Endodermal cell (in vitro differentiated cells): ENCODE results near the gene TCN2. TPM values are rescaled to one million over a fixed set of nuclear protein-coding genes. Genes with fewer than 3 reads are reported as not detected.

Experiments used
- DNase-seq: peaks from one replicate; pipeline ENCODE4 v3.0.0-alpha.2; 2017
- H3K27ac ChIP-seq: 2 replicates; pipeline ENCODE4 v1.5.1; 2013; ENCODE audit warnings: mild to moderate bottlenecking, low read depth, low read length, moderate library complexity
- H3K27me3 ChIP-seq: 2 replicates; pipeline ENCODE4 v1.6.1; 2013; ENCODE audit warnings: mild to moderate bottlenecking, low read length, moderate library complexity; ENCODE audit not compliant: insufficient read depth, control insufficient read depth, poor library complexity, severe bottlenecking
- H3K36me3 ChIP-seq: 2 replicates; pipeline ENCODE4 v1.7.0; 2013; ENCODE audit warnings: mild to moderate bottlenecking, low read length, moderate library complexity; ENCODE audit not compliant: control insufficient read depth, insufficient read depth
- H3K4me1 ChIP-seq: one replicate; pipeline ENCODE4 v1.7.0; 2013; ENCODE audit warnings: low read length; ENCODE audit not compliant: control insufficient read depth, insufficient read depth
- H3K4me3 ChIP-seq: 2 replicates; pipeline ENCODE4 v1.5.1; 2013; ENCODE audit warnings: mild to moderate bottlenecking, low read length, moderate library complexity
- H3K9ac ChIP-seq: 2 replicates; pipeline ENCODE4 v1.6.1; 2013; ENCODE audit warnings: mild to moderate bottlenecking, low read length, moderate library complexity; ENCODE audit not compliant: poor library complexity, severe bottlenecking; ENCODE audit errors: extremely low read depth
- H3K9me3 ChIP-seq: 2 replicates; pipeline ENCODE4 v1.6.1; 2013; ENCODE audit warnings: mild to moderate bottlenecking, low read length, moderate library complexity; ENCODE audit not compliant: control insufficient read depth
- H3K27ac Mint-ChIP-seq: 2 replicates; pipeline ENCODE4 v1.8.0; 2020; ENCODE audit warnings: mixed read lengths
- H3K27me3 Mint-ChIP-seq: 2 replicates; pipeline ENCODE4 v1.8.0; 2021; ENCODE audit warnings: mild to moderate bottlenecking, mixed read lengths; ENCODE audit not compliant: insufficient read depth
- H3K36me3 Mint-ChIP-seq: 2 replicates; pipeline ENCODE4 v1.8.0; 2020; ENCODE audit warnings: low read depth, mixed read lengths
- H3K4me1 Mint-ChIP-seq: 2 replicates; pipeline ENCODE4 v1.8.0; 2020; ENCODE audit warnings: mixed read lengths
- H3K4me3 Mint-ChIP-seq: 2 replicates; pipeline ENCODE4 v1.8.0; 2020; ENCODE audit warnings: mild to moderate bottlenecking, moderate library complexity, mixed read lengths
- H3K9me3 Mint-ChIP-seq: 2 replicates; pipeline ENCODE4 v1.8.0; 2020; ENCODE audit warnings: mild to moderate bottlenecking, mixed read lengths
- WGBS, 2 experiments: methylation state at CpG; one replicate each; pipeline versions ENCODE4 v1.1.5 to v1.1.7; 2013; ENCODE audit warnings: missing lambda C conversion rate in 2 of 2, mixed read lengths in 1 of 2; ENCODE audit not compliant: insufficient coverage in 1 of 2, insufficient read length in 1 of 2; 5-methylcytosine and 5-hydroxymethylcytosine counted together
- total RNA-seq, 2 donors: library from RNA; stranded (reverse); fragmentation: NEBNext Ultra II Directional in 1 of 2; extraction: Animal tissue kit (Norgen Biotek cat#: 25700) in 1 of 2; gene quantifications; 2 replicates in 1 of 2; 3 replicates in 1 of 2; pipeline ENCODE4 v1.2.1, GENCODE V29; 2021
- TF ChIP-seq, protein P1 (sequence below): fragments of 200-600 bp; sonication (generic); conservative IDR thresholded peaks from 2 replicates; pipeline ENCODE4 v1.5.0; 2021; ENCODE audit warnings: antibody characterized with exemption, mild to moderate bottlenecking

Gene TCN2
- total RNA-seq, 2 donors from 2014 or later = 71.8 to 73.6 TPM

DNA sequence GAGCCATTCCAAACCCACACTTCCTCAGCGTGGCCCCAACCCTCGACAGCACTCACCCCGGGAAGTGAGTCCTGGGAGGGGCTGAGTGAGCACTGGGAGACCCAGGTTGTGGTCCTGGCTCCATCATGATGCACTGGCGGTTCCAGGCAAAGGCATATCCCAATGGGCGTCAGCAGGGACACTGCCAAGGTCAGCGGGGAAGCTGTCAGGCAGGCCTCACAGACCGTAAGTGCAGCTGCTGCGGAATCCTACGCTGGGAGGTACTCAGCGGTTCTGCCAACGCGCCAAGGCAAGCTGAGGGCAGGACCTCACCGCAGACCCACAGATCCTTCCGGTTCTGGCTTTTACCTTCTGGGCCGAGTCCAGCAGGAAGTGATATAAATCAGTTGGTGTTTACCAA, 31.1 kb upstream of the TCN2 start:
- Histone ChIP-seq H3K27ac (no peak overlapping the region), H3K9ac (no peak overlapping the region)

GRCh38 chr22:30578481-30578880, 28.5 kb upstream of the TCN2 start:
- peaks cover 6% of the 10 kb centered on the region for H3K4me1 Mint-ChIP-seq
- peaks cover 53% of the 10 kb centered on the region for H3K36me3 Mint-ChIP-seq
- no peak overlapping the region for H3K27ac Mint-ChIP-seq
- no peak overlapping the region for H3K9ac ChIP-seq
- peaks cover under 1% of the 10 kb centered on the region for H3K27me3 Mint-ChIP-seq
- WGBS, 2 experiments = 94 to 96% methylated on average over 10 to 12 of the region's 12 CpGs
- no peaks in the 10 kb centered on the region for H3K9me3 Mint-ChIP-seq
- H3K4me3 ChIP-seq = no peak overlapping the region
- H3K9me3 ChIP-seq = no peaks in the 10 kb centered on the region
- H3K27ac ChIP-seq = no peak overlapping the region
- H3K27me3 ChIP-seq = no peaks in the 10 kb centered on the region
- TF ChIP-seq, protein P1, sequence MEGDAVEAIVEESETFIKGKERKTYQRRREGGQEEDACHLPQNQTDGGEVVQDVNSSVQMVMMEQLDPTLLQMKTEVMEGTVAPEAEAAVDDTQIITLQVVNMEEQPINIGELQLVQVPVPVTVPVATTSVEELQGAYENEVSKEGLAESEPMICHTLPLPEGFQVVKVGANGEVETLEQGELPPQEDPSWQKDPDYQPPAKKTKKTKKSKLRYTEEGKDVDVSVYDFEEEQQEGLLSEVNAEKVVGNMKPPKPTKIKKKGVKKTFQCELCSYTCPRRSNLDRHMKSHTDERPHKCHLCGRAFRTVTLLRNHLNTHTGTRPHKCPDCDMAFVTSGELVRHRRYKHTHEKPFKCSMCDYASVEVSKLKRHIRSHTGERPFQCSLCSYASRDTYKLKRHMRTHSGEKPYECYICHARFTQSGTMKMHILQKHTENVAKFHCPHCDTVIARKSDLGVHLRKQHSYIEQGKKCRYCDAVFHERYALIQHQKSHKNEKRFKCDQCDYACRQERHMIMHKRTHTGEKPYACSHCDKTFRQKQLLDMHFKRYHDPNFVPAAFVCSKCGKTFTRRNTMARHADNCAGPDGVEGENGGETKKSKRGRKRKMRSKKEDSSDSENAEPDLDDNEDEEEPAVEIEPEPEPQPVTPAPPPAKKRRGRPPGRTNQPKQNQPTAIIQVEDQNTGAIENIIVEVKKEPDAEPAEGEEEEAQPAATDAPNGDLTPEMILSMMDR = no peak
- H3K4me1 ChIP-seq = no peaks in the 10 kb centered on the region
- H3K4me3 Mint-ChIP-seq = no peak overlapping the region
- DNase-seq = no peak
- H3K36me3 ChIP-seq = peaks cover 61% of the 10 kb centered on the region

More for the DNA sequence above, 31.1 kb upstream of the TCN2 start:
- WGBS, 2 experiments = 93 to 95% methylated on average over 12 to 15 of the region's 15 CpGs
- H3K4me1 Mint-ChIP-seq = peaks cover 17% of the 10 kb centered on the region
- Histone ChIP-seq H3K36me3 (peaks cover 44% of the 10 kb centered on the region), H3K4me1 (no peaks in the 10 kb centered on the region), H3K27me3 (no peaks in the 10 kb centered on the region), H3K4me3 (no peak overlapping the region), H3K9me3 (no peaks in the 10 kb centered on the region)
- TF ChIP-seq, protein P1 = no peak
- H3K9me3 Mint-ChIP-seq = no peaks in the 10 kb centered on the region
- H3K27me3 Mint-ChIP-seq = peaks cover 2% of the 10 kb centered on the region
- no peak overlapping the region for H3K4me3 Mint-ChIP-seq
- no peak for DNase-seq
- H3K36me3 Mint-ChIP-seq = peaks cover 46% of the 10 kb centered on the region
- H3K27ac Mint-ChIP-seq = no peak overlapping the region

GRCh38 chr22:30580896-30581295, 26.1 kb upstream of the TCN2 start:
- TF ChIP-seq, protein P1 = no peak
- 86 to 100% methylated on average over 2 to 6 of the region's 6 CpGs for WGBS, 2 experiments

More at GRCh38 chr22:30580896-30581295, 26.1 kb upstream of the TCN2 start:
- Histone ChIP-seq H3K9me3 (no peaks in the 10 kb centered on the region), H3K9ac (no peak overlapping the region), H3K27me3 (no peaks in the 10 kb centered on the region), H3K4me1 (no peaks in the 10 kb centered on the region), H3K36me3 (peaks cover 76% of the 10 kb centered on the region), H3K4me3 (no peak overlapping the region), H3K27ac (no peak overlapping the region)
- H3K36me3 Mint-ChIP-seq = peaks cover 70% of the 10 kb centered on the region
- no peaks in the 10 kb centered on the region for H3K9me3 Mint-ChIP-seq
- H3K4me1 Mint-ChIP-seq = no peaks in the 10 kb centered on the region
- H3K4me3 Mint-ChIP-seq = no peak overlapping the region
- no peak for DNase-seq
- no peaks in the 10 kb centered on the region for H3K27me3 Mint-ChIP-seq
- no peak overlapping the region for H3K27ac Mint-ChIP-seq
